AG09309 (cell line): ENCODE data around the gene CPM.

ENCODE experiments used
- DNase-seq: peaks from one replicate; pipeline ENCODE4 v3.0.0-alpha.2; 2010; ENCODE audit warnings: low read depth
- H3K4me3 ChIP-seq: 2 replicates; pipeline ENCODE4 v1.5.1; 2011; ENCODE audit warnings: mild to moderate bottlenecking, low read depth, low read length, moderate library complexity; ENCODE audit not compliant: control insufficient read depth
- CTCF ChIP-seq: IDR thresholded peaks from 2 replicates; pipeline ENCODE4 v1.5.1; 2011; ENCODE audit warnings: mild to moderate bottlenecking, low read depth, low read length, inconsistent platforms; ENCODE audit not compliant: insufficient read depth, control insufficient read depth; ENCODE audit errors: missing control alignments

Gene CPM

DNA sequence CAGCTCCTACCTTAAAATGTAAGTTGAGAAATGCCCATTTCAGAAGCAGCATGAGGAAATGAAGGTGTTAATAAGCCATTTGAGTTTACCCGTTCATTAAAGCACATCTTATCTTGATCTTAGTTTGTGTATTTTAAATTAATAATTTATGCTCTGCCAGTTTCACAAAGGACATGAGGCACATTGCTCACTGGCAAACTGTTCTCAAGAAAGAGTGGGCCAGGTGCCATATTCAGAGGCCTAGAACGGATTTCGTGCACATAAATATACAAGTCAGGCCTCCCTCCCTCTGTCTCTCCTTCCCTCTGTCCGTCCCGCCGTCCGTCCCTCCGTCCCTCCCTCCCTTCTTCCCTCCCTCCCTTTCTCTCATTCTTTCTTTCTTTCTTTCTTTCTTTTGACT is 29.5 kb downstream of the CPM start:
- no peak for TF ChIP-seq CTCF
- no peak for DNase-seq
- no peak overlapping the region for H3K4me3 ChIP-seq

DNA sequence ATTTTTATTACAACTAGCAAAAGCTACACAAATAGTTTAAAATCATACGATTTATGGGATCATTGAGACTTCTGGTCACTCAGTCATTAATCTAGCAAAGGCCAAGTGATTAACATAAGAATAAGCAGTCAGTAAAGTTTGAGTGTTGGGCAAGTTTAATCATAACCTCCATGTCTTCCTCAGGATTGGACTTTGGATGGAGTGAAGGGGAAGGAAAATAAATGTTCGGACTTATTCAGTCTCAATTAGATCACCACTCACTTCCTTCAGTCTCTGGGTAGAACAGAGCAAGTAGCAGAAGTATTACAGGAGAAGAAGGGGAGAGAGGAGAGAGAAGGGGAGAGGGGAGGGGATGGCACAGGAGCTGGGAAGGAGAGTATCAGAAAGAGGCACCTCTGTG is 31.4 kb downstream of the CPM start:
- no peak for TF ChIP-seq CTCF
- no peak overlapping the region for H3K4me3 ChIP-seq
- DNase-seq, result no peak

- no peak overlapping the region for H3K4me3 ChIP-seq
- TF ChIP-seq CTCF, result no peak
- no peak for DNase-seq
Observed at GRCh38 chr12:68901145-68901544, 31.8 kb downstream of the CPM start.

- no peak overlapping the region for H3K4me3 ChIP-seq
- DNase-seq, result no peak
- no peak for TF ChIP-seq CTCF
Observed at GRCh38 chr12:68900241-68900640, 32.7 kb downstream of the CPM start.

DNA sequence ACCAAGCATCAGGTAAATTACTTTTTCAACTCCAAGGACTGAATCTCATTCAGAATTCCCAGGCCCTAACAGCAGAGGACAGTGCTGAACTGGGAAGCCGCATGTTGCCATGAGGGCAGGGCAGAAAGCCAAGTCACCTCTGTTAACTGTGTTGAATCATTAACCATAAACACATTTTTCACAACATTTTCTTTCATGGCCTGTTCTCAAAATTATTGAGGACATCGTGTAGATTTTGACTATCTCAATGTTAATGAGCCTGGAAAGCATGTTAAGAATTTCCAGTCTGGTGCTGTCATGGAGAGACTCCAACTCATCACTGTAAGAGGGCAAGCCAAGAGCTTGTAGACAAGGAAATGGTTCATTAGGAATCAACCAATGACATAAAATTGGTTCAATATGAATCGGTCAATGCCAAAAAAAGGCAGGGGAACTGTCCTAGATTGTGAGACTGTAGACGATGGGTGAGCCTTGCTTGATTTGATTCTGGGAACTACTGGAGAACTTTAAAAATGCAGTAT is 33.7 kb downstream of the CPM start:
- TF ChIP-seq CTCF, result peak; percentile 96
- H3K4me3 ChIP-seq, result no peak overlapping the region
- peak; percentile 91 for DNase-seq

DNA sequence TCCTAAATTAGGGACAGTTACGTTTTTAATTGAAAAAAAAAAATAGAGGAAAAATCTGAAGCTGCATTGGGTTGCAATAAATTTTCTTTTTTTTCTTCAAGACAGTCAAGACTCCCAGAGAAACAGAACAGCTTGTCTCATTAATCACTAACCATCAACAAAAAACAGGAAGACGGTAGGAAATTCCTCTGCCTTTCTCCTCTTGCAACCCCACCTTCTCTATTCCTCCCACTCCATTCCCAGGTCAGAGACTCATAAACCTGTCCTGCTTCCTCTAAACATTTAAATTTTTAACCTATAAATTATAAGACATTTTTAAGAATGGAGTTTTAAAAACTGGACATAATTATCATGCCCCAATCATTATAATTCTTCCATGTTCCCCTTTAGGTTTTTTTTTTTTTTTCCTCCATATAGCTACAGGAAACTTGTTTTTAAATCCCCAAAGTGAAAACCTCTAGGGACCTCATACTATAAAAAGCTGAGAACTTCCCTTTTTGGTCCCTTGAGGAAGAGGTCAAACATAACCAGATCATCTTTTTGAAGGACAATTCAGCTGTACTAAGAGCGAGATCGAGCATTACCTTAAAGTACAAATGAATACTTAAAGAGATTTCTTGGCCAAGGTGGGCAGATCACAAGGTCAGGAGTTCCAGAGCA is 36.0 kb downstream of the CPM start:
- H3K4me3 ChIP-seq, result no peak overlapping the region
- DNase-seq, result no peak
- TF ChIP-seq CTCF, result no peak
